ENCODE data around the gene ACSL1.
"Not testable (repeated sequence)": the region's sequence is repeated elsewhere in the genome, so short reads cannot be mapped to it uniquely, and the experiment has no call there.

ACSL1 gene

GRCh38 chr4:184825896-184826690 lies at the start of gene ACSL1:
ACSL1 (minus strand) TSS chr4:184825968; CDS start chr4:184803514, 22,454 bp downstream.
- DNase-seq: peak; percentile 60

- no peak for DNase-seq
These were observed 47.3 kb upstream of the ACSL1 start for GRCh38 chr4:184873054-184873453.

GRCh38 chr4:184870718-184871117 lies 45.0 kb upstream of the ACSL1 start:
- DNase-seq: no peak

- DNase-seq: no peak
These were observed 42.9 kb upstream of the ACSL1 start for GRCh38 chr4:184868623-184869022.

- DNase-seq: no peak
These were observed 38.1 kb upstream of the ACSL1 start for GRCh38 chr4:184863916-184864315.

GRCh38 chr4:184861047-184861446 lies 35.3 kb upstream of the ACSL1 start:
- no peak for DNase-seq

- no peak for DNase-seq
These were observed 34.4 kb upstream of the ACSL1 start for GRCh38 chr4:184860018-184860779.

GRCh38 chr4:184857441-184858121 lies 31.8 kb upstream of the ACSL1 start:
- DNase-seq: no peak

GRCh38 chr4:184856277-184856609 lies 30.5 kb upstream of the ACSL1 start:
- no peak for DNase-seq

- DNase-seq: no peak
These were observed 28.9 kb upstream of the ACSL1 start for GRCh38 chr4:184854673-184855072.

GRCh38 chr4:184853436-184853835 lies 27.7 kb upstream of the ACSL1 start:
- DNase-seq: no peak

GRCh38 chr4:184851886-184852285 lies 26.1 kb upstream of the ACSL1 start:
- DNase-seq: no peak

- DNase-seq: no peak
These were observed 25.4 kb upstream of the ACSL1 start for GRCh38 chr4:184851200-184851541.

- DNase-seq: no peak
These were observed 24.8 kb upstream of the ACSL1 start for GRCh38 chr4:184850431-184851199.

- DNase-seq: no peak
These were observed 24.2 kb upstream of the ACSL1 start for GRCh38 chr4:184850018-184850417.

- DNase-seq: no peak
These were observed 23.4 kb upstream of the ACSL1 start for GRCh38 chr4:184849185-184849584.

GRCh38 chr4:184848510-184848909 lies 22.7 kb upstream of the ACSL1 start:
- no peak for DNase-seq

- no peak for DNase-seq
These were observed 20.8 kb upstream of the ACSL1 start for GRCh38 chr4:184846531-184846930.

GRCh38 chr4:184845367-184846021 lies 19.7 kb upstream of the ACSL1 start:
- no peak for DNase-seq

- no peak for DNase-seq
These were observed 19.0 kb upstream of the ACSL1 start for GRCh38 chr4:184844742-184845141.

- no peak for DNase-seq
These were observed 18.3 kb upstream of the ACSL1 start for GRCh38 chr4:184843984-184844554.

- DNase-seq: not testable (repeated sequence)
These were observed 13.3 kb upstream of the ACSL1 start for GRCh38 chr4:184839075-184839399.
